CD4-positive, alpha-beta T cell treated with Interleukin-10 for 1 hour (primary cell): ENCODE results near the gene CNBD2.
"Not testable (repeated sequence)": the region's sequence is repeated elsewhere in the genome, so short reads cannot be mapped to it uniquely, and the experiment has no call there.

Experiments
- DNase-seq: peaks from one replicate; pipeline ENCODE4 v3.0.0-alpha.2; 2020

The CNBD2 gene

GRCh38 chr20:35967979-35968640 is at the start of gene CNBD2:
Gene CNBD2 (plus strand): TSS chr20:35968590. CDS start chr20:35968763, 173 bp downstream.
- no peak for DNase-seq

GRCh38 chr20:35920523-35920922 is 47.9 kb upstream of the CNBD2 start:
- DNase-seq: no peak

DNA sequence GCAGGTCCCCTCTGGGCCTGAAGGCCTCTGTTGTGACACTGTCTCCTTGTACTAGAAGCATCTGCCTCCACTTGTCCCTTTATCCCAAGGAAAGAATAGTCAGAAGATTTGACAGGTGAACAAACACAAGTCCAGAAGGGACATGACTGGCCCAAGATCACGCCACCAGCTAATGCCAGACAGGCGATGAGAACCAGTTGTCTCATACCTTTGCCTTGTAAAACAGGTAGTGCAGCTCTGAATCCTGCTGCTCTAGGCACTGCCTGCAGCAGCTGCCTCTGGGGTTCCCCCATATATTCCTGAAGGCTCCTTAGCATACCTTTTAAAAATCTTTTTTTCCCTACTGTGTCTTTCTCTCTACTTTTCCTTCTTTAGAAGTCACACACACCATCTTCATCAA is 39.1 kb upstream of the CNBD2 start:
- DNase-seq: no peak

GRCh38 chr20:35934050-35934449 is 34.3 kb upstream of the CNBD2 start:
- DNase-seq: no peak

DNA sequence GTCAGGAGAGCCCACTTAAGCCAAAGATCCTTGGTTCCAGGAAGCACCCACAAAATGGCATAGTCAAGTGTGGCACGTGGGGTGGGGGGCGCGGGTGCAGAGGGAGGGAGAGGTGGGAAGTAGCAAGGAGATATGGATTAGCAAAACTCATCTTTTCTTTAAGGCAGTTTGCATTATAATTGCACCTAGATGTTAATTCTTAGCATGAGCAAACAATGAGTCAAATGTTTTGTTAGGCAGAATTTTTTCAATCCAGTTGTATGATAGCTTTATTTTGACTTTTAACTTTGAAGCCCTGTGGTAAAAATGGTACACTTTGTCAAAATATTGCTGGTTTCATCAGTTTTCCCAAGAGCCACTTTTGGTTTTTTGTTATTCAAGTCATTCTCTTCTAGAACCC is 29.1 kb upstream of the CNBD2 start:
- DNase-seq: no peak

- DNase-seq: no peak
Observed at GRCh38 chr20:35941620-35942019, 26.8 kb upstream of the CNBD2 start.

DNA sequence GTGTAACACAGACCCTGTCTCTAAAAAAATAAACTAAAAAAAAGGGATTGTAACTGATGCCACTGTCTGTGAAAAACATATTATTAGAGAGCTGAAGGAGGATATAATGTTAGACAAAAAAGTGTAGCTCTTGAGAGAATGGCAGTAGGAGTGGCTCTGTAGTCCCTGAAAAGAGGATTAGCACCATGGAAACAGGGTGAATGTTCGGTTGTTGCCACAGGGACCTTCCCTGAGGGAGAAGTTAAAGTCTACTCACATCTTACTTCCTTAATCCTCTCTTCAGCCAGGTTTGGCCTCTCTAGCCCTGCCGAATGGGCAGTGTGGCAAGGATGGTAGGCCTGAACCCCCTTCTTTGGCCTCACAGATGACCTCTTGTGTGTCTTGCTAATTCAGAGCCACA is 26.1 kb upstream of the CNBD2 start:
- DNase-seq: no peak

- DNase-seq: peak; percentile 32
Observed at GRCh38 chr20:35947489-35947888, 20.9 kb upstream of the CNBD2 start.

GRCh38 chr20:35947907-35948306 is 20.5 kb upstream of the CNBD2 start:
- DNase-seq: no peak

- DNase-seq: no peak
Observed at GRCh38 chr20:35950093-35950492, 18.3 kb upstream of the CNBD2 start.

DNA sequence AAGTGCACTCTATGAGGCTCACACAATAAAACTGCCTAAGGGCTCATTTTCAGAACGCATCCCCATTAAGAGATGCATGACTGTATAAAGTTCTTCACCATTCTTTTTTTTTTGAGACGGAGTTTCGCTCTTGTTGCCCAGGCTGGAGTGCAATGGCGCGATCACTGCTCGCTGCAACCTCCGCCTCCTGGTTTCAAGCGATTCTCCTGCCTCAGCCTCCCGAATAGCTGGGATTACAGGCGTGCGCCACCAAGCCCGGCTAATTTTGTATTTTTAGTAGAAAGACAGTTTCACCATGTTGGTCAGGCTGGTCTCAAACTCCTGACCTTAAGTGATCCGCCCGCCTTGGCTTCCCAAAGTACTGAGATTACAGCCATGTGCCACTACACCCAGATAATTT is 16.3 kb upstream of the CNBD2 start:
- DNase-seq: not testable (repeated sequence)

DNA sequence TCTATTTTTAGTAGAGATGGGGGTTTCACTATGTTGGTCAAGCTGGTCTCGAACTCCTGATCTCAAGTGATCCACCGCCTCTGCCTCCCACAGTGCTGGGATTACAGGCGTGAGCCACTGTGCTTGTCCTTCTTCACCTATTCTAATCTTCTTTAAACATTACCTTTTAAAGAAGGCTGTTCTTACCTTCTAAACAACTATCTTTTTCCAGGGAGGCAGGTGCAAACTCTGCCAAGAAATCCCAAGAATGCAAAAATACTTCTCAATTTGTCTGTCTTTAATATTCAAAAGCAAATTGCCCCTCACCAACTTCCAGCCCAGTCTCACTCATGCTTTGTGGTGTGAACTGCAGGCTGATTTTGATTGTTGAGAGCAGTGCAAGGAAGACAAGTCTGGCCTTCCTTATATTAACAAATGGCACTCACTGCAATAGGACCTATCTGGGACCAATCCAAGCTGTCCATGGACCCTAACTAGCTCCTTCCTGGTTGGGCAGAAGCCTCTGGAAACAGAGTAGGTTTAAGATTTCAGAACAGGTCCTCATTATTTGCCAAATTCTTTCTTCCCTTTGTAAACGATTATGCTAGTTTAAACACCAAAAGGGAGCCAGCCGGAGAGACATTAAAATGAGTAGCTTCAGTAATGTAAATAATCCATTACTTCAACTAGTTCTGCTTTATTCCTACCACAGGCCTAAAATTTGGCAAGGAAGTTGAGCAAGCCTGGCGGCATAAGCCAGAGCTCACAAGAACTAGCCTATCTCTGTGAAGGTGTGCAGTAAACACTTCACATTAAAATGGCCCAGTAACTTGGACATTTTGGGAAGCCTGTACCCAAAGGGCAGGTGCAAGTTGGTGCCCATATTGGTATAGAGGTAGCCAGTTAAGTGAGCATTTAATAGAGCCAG is 15.7 kb upstream of the CNBD2 start:
- no peak for DNase-seq

DNA sequence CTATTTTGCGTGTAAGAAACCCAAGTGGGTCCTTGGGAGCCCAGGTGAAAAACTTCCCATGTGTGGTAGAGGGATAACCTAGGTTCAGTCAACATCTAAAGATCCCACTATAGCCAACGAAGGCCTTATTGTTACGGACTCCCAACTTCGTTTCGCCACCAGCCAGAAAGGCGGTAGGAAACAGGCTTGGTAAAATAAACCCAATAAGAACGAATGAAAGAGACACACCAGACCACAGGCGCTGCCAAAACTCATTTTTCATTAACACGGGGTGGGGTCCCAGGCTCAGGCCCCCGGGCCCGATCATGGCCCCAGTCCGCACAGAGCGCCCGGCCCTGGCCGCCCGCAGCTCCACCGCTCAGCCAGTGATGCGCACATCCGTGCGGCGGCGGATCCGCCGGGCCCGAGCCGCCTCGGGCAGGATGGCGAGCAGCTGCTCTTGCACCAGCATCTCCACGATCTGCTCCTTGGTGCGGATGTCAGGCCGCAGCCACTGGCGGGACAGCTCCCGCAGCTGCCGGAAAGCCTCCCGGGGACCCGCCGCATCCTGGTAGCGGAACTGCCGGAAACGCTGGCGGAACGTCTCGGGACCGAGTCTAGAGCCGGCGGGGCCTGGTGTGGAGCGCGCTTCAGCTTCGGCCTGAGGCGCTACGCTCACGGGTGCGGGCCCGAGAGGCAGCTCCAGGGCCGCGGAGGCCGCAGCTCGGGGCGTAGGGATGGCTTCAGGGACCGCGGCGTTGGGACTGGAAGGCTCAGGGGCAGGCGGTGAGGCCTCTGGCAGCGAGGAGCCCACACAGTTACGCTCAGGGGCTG is 14.8 kb upstream of the CNBD2 start:
- peak; percentile 73 for DNase-seq

- DNase-seq: peak; percentile 98
Observed at GRCh38 chr20:35954200-35954906, 14.0 kb upstream of the CNBD2 start, which contains the start of gene SCAND1. Gene SCAND1 (minus strand): TSS chr20:35954502. CDS start chr20:35954284, 218 bp downstream.

DNA sequence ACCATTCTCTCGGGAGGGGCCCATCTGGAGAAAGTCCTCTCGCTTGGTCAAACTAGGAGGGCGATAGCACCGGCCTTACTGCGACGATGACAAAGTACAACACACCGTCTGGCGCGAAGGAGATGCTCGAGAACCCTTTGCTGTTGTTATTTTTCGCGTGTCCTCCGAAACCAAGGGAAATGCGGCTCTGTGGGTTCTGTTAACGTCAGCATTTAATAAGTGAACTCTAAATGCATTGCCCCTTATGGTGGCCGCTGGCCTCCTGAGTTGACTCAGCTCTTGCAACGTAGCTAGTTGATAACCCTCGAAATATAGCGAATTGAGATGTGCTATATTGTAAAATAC is 13.5 kb upstream of the CNBD2 start:
- DNase-seq: peak; percentile 49

DNA sequence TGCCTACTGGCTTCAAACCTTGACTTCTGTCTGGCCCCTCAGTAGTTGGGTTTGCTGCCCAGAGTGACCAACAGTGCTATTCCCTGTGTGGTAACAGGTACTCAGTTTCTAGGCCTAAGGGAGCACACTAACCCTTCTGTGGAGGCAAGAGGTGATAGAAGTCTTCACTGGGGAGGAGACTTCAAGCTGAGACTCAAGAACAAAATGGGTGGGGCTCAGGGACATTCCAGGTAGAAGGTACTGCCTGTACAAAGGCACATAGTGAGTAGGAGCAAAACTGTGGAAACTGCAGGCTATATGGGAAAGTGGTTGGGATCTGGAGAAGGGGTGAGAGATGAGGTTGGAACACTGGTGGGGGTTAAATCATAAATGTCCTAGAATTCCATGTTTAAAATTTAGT is 11.8 kb upstream of the CNBD2 start:
- DNase-seq: no peak

- not testable (repeated sequence) for DNase-seq
Observed at GRCh38 chr20:35959291-35959690, 9.1 kb upstream of the CNBD2 start.

DNA sequence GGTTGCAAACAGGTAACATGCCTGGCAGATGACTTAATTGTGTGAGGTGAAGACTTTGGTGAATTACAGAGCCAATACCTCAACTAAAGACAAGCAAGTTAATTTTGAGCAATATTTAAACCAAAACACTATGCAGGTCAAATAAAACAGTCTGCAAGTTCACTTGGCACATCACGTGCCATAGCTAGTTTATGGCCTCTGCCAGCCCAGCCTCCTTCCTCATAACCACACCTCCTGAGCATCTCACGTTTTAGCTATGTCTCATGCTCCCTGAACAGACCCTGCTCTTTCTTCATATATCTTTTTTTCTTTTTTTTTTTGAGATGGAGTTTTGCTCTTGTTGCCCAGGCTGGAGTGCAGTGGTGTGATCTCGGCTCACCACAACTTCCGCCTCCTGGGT is 4.5 kb upstream of the CNBD2 start:
- DNase-seq: no peak

- DNase-seq: no peak
Observed at GRCh38 chr20:35968930-35969329, 540 bp downstream of the CNBD2 start.

- DNase-seq: no peak
Observed at GRCh38 chr20:35971981-35972380, 3.6 kb downstream of the CNBD2 start.

- no peak for DNase-seq
Observed at GRCh38 chr20:35972462-35972861, 4.1 kb downstream of the CNBD2 start.

- DNase-seq: no peak
Observed at GRCh38 chr20:35974256-35974655, 5.9 kb downstream of the CNBD2 start.
